H7 (cell line): ENCODE results near the gene PGAP2. TPM values are rescaled to one million over a fixed set of nuclear protein-coding genes. Genes with fewer than 3 reads are reported as not detected.
"Not testable (repeated sequence)": the region's sequence is repeated elsewhere in the genome, so short reads cannot be mapped to it uniquely, and the experiment has no call there.

ENCODE experiments used
- DNase-seq: peaks from one replicate; pipeline ENCODE4 v3.0.0; 2012
- H3K27me3 ChIP-seq: 2 replicates; pipeline ENCODE4 v1.6.0; 2011; ENCODE audit warnings: mild to moderate bottlenecking, low read length; ENCODE audit not compliant: control insufficient read depth, insufficient read depth
- H3K36me3 ChIP-seq: replicated peaks from 2 replicates; pipeline ENCODE4 v1.5.1; 2011; ENCODE audit warnings: low read length; ENCODE audit not compliant: control insufficient read depth, insufficient read depth
- H3K4me3 ChIP-seq: 2 replicates; pipeline ENCODE4 v1.5.1; 2011; ENCODE audit warnings: low read depth, mild to moderate bottlenecking, control low read depth, low read length, moderate library complexity; ENCODE audit not compliant: insufficient read depth
- total RNA-seq: library from RNA; depleted of rRNA; stranded (reverse); fragments of >200 nt; shearing (Covaris generic); gene quantifications from 2 replicates; pipeline ENCODE4 v1.2.3, GENCODE V29; 2014

PGAP2 gene
- total RNA-seq, 1 experiment from 2014 or later, result 21.0 TPM

DNA sequence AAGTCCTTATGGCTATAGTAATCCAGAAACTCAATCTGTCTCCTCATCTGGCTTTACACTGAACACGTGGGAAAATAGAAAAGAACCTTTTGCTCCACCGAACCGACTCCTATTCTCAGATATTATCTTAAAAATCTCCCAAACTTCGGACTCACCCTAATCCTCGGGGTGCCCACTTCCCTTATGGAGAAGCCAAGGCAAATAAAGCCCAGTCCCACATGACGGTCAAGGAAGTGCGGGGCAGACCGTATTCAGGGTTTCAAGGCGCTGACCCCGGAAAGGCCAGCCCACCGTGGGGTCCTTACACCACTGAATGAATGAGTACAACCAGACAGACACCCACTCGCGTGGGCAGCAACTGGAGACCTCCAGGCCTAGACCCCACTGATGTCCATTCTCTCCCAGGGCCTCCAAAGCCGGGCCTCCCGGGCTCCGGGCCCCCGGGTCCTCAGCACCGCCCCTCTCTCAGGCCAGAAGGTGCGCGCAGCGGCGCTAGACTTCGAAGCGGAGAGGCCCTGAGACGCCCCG lies 11.5 kb upstream of the PGAP2 start:
- H3K4me3 ChIP-seq, result peak overlapping the region; percentile 92
- H3K27me3 ChIP-seq, result no peaks in the 10 kb centered on the region
- H3K36me3 ChIP-seq, result peaks cover 4% of the 10 kb centered on the region
- peak; percentile 84 for DNase-seq

DNA sequence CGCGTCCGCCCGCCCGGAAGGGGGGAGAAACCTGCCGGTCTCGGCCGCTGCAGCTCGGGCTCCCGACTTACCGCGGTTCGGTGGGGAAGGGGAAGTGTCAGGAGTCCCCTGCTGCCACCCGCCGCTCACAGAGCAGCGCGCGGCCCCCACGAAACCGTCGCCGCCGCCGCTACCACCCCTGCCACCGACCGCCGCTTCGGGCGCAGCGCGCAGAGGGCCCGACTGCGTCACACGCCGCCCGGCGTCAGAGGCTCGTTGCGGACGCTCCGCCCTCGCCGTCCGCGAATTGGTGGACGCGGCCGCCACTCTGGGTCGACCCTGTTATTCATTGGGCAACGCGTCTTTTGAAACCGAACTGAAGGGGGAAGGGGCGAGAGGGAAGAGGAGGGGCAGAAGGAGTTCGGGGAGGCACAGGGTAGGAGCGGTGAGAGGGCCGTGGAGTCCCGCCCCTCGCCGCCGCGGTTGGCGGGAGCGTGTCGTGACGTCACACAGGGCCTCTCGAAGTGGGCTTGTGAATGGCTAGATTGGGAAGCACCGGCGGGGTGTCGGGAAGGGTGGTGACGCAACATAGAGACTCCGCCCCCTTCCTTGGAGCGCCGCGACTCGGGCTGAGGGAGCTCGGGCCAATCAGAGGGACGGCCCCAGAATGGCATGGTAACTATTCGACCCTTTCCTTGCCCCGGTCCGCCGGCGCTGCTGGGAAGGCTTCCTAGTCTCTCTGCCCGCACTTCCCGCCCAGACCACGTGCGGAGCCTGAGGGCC lies 10.8 kb upstream of the PGAP2 start, which contains the start of gene NUP98:
Gene NUP98, minus strand, starts transcription at position 226 of the 762 bp plus-strand sequence. CDS start 15,437 bp downstream, outside the sequence.
- no peaks in the 10 kb centered on the region for H3K27me3 ChIP-seq

DNA sequence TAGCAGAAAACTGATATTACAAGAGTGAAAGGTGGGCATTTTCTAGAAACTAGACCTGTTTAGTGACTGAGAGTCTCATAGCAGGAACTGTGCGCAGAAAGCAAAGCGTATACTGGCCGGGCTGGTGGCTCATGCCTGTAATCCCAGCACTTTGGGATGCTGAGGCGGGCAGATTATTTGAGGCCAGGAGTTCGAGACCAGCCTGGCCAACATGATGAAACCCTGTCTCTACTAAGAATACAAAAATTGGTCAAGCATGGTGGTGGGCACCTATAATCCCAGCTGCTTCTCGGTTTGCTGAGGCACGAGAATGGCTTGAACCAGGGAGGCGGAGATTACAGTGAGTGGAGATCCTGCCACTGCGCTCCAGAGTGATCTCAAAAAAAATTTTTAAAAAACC lies 9.2 kb upstream of the PGAP2 start:
- DNase-seq, result no peak
- H3K36me3 ChIP-seq, result peaks cover 2% of the 10 kb centered on the region
- H3K27me3 ChIP-seq, result no peaks in the 10 kb centered on the region
- no peak overlapping the region for H3K4me3 ChIP-seq

More for the DNA sequence above, 10.8 kb upstream of the PGAP2 start, which contains the start of gene NUP98:
- DNase-seq, result peak; percentile 99
- Histone ChIP-seq H3K4me3 (peak within 1 kb of the TSS; percentile 92), H3K36me3 (peaks cover 4% of the 10 kb centered on the region)

DNA sequence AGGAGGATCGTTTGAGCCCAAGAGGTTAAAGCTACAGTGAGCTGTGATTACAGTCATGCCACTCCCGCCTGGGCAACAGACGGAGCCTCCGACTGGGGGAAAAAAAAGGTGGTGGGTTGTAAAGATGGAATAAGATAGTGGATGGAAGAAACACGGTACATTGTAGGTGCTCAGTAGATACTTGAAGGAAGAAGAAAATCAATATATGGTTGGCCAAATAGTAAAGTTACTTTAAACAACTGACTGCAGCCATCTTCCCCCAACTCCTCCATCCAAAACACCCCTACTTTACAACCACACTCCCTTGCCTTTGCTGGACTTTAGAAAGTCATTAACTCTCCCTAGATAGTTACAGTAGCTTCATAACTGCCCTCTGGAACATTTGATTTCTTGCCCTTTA lies 8.5 kb upstream of the PGAP2 start:
- Histone ChIP-seq H3K4me3 (no peak overlapping the region), H3K36me3 (no peaks in the 10 kb centered on the region; the same call in 1 of the 2 replicates), H3K27me3 (no peaks in the 10 kb centered on the region)
- no peak for DNase-seq

DNA sequence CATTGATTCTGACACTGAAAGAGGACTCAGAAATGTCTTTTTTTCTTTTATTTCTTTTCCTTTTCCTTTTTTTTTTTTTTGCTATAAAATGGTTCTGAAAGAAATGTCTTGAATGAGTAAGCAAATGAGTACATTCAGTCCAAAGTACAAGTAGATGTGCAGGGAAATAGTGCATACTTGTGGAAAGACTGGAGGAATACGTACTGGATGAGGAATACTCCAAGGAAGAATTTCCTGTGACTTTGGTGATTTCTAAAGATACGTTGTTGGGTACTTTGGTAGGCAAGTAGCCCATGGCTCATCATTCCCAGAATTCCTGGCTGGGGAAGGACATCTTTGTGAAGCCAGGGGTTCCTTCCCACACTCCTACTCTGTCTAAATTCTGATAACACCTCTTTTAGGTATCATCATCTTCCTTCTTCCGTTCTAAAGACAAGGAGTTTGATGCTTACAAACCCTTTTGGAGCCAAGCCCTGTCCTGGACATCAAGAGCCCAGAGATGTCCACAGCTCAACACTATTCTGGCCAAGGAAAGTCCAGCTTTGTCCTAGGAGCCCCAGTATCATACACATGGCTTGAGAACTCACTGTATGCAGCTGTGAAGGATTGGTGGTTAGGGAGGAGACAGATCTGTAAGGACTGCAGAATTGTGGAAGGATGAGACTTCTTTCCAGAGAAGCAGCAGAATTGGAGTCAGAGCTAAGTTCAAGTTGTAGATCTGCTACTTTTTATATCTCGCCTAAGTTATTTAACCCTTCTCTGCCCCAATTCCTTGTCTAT lies 6.2 kb upstream of the PGAP2 start:
- Histone ChIP-seq H3K36me3 (no peaks in the 10 kb centered on the region), H3K4me3 (no peak overlapping the region), H3K27me3 (no peaks in the 10 kb centered on the region)
- DNase-seq, result no peak

DNA sequence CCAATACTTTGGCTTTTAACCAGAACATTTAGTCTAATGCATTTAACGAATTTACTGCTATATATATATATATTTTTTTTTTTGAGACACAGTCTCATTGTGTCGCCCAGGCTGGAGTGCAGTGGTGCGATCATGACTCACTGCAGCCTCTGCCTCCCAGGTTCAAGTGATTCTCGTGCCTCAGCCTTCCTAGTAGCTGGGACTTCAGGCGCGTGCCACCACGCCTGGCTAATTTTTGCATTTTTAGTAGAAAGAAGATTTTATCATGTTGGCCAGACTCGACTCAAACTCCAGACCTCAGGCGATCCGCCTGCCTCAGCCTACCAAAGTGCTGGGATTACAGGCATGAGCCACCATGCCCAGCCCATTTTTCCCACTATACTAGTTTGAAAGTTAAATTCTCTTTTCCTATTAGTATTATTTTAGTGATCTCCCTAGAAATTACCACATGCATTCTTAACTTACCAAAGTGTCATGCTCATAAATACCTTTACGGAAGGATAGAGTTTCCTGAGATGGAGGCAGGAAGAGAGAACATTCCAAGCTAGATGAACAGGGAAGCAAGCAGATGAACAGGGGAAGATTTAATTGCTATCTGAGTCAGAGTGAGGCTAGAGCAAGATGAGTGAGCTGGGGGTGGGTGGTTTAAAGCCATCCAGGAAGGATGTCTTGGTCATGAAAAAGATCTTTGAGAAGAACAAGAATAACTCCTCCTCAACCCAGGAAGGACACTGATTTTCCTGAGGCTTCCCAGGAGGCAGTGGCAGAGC lies 4.4 kb upstream of the PGAP2 start:
- H3K4me3 ChIP-seq, result no peak overlapping the region
- H3K27me3 ChIP-seq, result no peaks in the 10 kb centered on the region
- no peaks in the 10 kb centered on the region for H3K36me3 ChIP-seq
- DNase-seq, result no peak

DNA sequence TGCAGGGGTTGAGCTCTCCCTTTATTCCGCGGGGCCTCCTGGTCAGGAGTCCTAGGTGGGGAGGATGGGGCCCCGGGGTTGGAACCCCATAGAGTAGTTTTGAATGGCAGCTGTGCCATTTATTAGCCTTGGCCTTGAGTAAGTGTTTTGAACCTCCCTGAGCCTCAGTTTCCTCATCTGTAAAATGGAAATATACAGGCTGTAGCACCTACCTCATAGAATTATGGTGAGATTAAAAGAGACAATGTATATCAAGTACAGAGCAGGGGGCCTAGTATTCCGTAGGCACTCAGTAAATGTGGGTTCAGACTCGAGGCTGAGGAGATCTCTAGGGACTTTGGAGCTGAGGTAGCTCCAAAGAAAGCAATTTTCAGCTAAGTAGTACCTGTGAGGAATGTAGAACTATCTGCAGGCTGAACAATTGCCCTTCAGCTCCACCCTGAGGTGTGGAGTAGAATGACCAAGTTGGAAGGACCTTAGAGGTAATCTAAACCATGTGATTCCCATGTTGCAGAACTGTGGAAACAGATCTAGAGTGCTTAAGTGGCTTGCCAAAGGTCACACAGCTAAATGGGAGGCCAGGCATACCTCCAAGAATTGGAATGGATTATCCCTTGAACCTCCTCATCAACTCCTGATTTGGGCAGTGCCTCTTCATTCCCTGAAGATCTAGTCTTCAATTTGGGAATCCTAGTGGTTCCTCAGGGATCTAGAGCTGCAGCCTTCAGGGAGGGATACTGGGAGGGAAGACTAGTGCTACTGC lies 682 bp downstream of the PGAP2 start:
- Histone ChIP-seq H3K36me3 (0 out of 2 replicates have a peak, but pooled peaks cover 2% of the 10 kb centered on the region), H3K4me3 (peak overlapping the region; percentile 90), H3K27me3 (no peaks in the 10 kb centered on the region)
- peak; percentile 80 for DNase-seq

DNA sequence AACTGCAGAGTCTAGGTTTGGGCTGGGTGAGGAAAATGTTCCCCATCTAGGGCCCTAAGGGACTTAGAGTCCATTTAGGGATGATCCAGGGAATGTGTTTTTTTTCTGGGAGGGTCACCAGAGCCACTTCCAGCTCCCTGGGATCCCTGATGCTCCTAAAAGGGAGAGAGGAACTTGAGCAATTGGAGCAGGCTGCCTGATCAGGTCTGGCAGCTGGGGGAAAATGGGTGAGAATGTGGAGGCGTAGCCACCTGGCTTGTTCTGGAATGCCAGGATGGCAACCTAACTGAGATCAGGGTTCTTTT lies 1.2 kb downstream of the PGAP2 start:
- Histone ChIP-seq H3K36me3 (0 out of 2 replicates have a peak, but pooled peaks cover 2% of the 10 kb centered on the region), H3K4me3 (no peak overlapping the region), H3K27me3 (no peaks in the 10 kb centered on the region)
- DNase-seq, result peak; percentile 55

DNA sequence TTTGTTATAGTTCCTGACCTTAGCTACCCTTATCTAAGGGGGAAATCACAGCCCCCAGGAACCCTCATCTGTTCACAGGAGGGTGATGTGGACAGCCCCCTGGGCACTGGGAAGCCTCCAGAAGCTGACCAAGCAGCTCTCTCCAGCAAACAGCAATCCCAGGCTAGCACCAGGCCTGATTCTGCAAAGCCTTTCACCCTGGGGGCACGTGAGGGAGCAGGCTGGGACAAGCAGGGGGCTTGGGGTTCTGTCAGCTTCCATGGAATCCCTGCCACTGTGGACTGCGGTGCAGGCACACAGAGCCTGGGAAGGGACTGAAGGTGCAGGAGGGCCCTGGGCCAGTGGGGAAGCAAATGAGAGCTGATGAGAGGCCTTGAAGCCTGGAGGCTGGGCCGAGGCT lies 2.1 kb downstream of the PGAP2 start:
- no peaks in the 10 kb centered on the region for H3K27me3 ChIP-seq
- H3K36me3 ChIP-seq, result 0 out of 2 replicates have a peak, but pooled peaks cover 2% of the 10 kb centered on the region
- DNase-seq, result no peak
- no peak overlapping the region for H3K4me3 ChIP-seq

DNA sequence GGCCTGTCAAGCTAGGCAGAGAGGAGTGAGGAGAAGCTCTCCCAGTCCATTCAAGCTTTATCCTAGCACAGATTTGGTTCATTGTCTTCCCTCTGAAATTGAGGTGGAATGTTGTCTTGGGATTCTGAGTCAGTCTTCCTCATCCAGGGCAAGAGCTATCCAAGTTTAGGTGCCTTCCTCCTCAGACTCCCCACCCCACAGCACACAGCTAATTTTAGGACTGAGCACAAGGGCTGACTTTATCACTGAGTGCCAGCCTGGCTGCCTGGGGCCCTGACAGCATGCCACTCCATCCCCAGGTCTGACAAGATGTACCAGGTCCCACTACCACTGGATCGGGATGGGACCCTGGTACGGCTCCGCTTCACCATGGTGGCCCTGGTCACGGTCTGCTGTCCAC lies 2.6 kb downstream of the PGAP2 start:
- Histone ChIP-seq H3K36me3 (0 out of 2 replicates have a peak, but pooled peaks cover 2% of the 10 kb centered on the region), H3K4me3 (no peak overlapping the region), H3K27me3 (no peaks in the 10 kb centered on the region)
- no peak for DNase-seq

DNA sequence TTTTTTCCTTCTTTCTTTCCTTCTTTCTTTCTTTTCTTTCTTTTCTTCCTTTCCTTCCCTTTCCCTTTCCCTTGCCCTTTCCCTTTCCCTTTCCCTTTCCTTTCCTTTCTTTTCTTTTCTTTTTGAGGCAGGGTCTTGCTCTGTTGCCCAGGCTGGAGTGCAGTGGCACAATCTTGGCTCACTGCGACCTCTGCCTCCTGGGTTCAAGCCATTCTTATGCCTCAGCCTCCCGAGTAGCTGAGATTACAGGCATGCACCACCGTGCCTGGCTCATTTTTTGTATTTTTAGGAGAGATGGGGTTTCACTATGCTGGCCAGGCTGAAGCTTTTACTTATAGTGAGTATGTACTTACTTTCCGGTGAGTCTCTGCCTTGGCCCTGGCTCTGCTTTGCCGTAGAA lies 6.5 kb downstream of the PGAP2 start:
- H3K36me3 ChIP-seq, H3K27me3 ChIP-seq, H3K4me3 ChIP-seq, DNase-seq: not testable (repeated sequence)

DNA sequence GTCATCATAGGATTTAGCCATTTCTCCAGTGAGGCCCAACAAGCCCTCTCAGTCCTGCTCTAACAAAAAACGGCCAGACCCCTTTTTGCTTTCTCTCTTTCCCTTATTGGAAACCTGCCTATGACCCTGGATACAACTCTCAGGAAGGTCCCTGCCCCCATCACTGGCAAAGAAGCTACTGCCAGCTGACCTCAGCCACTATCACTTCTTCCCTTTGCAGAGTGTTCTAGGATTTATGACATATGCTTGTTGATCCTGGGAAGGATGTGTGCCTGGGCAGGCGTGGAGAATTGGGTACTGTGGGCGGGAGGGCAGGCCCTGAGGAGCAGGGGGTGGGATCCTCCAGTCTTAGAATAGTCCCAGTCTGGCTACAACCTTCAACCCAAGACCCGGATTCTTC lies 7.5 kb downstream of the PGAP2 start:
- H3K4me3 ChIP-seq, result no peak overlapping the region
- DNase-seq, result no peak
- H3K36me3 ChIP-seq, result peaks cover 2% of the 10 kb centered on the region
- no peaks in the 10 kb centered on the region for H3K27me3 ChIP-seq

DNA sequence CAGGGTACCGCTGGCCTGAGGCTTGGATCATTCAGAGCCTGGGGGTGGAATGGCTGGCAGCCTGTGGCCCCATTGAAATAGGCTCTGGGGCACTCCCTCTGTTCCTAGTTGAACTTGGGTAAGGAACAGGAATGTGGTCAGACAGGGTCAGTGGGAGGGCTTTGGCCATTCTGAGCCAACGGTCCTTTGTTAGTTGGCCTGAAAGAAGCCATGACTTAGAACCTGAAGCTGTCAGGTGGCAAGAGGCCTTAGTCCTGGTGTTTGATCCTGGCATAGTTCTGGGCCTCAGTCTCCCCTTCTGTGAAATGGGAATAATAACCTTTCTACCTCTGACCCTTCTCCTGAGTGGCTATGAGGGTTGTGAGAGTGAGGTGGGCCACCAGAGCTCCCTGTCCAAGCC lies 8.3 kb downstream of the PGAP2 start:
- no peak for DNase-seq
- no peaks in the 10 kb centered on the region; the same call in none of the 2 replicates for H3K36me3 ChIP-seq
- no peaks in the 10 kb centered on the region for H3K27me3 ChIP-seq
- H3K4me3 ChIP-seq, result no peak overlapping the region
